HFF-Myc (cell line): Measurements from ENCODE around the gene VSTM4.

Source experiments
- DNase-seq: peaks from one replicate; pipeline ENCODE4 v3.0.0-alpha.2; 2011; ENCODE audit warnings: low read depth; ENCODE audit errors: extremely low read depth
- H3K4me3 ChIP-seq: replicated peaks from 2 replicates; pipeline ENCODE4 v1.5.1; 2011; ENCODE audit warnings: low read depth, mild to moderate bottlenecking, control low read depth, low read length
- TF ChIP-seq, protein P1 (sequence below): IDR thresholded peaks from 2 replicates; pipeline ENCODE4 v1.5.1; 2012; ENCODE audit warnings: mild to moderate bottlenecking, low read depth, low read length, control low read depth; ENCODE audit errors: missing control alignments

VSTM4 gene

DNA sequence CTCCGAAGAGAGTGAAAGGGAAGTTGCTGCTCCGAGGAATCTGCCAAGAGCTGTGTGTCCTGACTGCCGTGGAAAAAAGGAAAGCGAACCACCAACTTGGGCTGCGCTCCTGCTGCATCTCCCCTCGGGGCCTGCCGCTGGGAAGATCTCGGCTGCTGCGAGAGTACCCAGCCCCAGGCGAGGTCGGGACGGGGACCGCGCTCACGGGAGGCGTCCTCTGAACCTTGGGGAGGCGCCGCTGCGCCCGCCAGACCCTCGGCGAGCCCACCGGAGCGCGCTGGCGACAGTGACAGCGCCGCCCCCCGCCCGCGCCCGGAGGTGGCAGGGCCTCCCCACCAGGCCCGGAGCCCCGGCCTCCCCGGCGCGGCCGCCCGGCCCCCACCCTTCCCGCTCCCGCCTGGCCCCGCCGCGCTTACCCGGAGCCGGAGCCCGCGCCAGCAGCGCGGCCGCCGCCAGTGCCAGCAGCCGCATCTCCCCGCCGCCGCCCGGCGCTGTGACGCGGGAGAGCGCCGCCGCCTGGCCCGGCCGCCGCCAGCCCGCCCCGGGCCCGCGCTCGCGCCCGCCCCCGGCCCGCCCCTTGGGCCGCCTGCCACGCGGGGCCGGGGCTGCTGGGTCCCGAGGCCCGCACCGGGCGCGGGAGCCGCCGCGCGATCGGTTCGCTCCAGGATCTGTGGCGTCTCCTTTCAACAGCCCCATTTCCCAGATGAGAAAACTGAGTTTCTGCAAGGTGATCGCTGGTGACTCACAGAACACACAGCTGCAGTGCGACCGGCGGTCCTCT is at the start of gene VSTM4:
TSS of gene VSTM4 (minus strand) at position 508 of the 781 bp plus-strand sequence. CDS start at position 471, 37 bp downstream.
- TF ChIP-seq, protein P1, sequence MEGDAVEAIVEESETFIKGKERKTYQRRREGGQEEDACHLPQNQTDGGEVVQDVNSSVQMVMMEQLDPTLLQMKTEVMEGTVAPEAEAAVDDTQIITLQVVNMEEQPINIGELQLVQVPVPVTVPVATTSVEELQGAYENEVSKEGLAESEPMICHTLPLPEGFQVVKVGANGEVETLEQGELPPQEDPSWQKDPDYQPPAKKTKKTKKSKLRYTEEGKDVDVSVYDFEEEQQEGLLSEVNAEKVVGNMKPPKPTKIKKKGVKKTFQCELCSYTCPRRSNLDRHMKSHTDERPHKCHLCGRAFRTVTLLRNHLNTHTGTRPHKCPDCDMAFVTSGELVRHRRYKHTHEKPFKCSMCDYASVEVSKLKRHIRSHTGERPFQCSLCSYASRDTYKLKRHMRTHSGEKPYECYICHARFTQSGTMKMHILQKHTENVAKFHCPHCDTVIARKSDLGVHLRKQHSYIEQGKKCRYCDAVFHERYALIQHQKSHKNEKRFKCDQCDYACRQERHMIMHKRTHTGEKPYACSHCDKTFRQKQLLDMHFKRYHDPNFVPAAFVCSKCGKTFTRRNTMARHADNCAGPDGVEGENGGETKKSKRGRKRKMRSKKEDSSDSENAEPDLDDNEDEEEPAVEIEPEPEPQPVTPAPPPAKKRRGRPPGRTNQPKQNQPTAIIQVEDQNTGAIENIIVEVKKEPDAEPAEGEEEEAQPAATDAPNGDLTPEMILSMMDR = no peak
- no peak for DNase-seq
- H3K4me3 ChIP-seq = peak within 1 kb of the TSS; percentile 46

GRCh38 chr10:49164559-49165188 is 49.4 kb upstream of the VSTM4 start:
- DNase-seq = no peak
- H3K4me3 ChIP-seq = no peak overlapping the region
- TF ChIP-seq, protein P1 = peak; percentile 65

GRCh38 chr10:49163741-49164140 is 48.4 kb upstream of the VSTM4 start:
- DNase-seq = no peak
- H3K4me3 ChIP-seq = no peak overlapping the region
- TF ChIP-seq, protein P1 = no peak

DNA sequence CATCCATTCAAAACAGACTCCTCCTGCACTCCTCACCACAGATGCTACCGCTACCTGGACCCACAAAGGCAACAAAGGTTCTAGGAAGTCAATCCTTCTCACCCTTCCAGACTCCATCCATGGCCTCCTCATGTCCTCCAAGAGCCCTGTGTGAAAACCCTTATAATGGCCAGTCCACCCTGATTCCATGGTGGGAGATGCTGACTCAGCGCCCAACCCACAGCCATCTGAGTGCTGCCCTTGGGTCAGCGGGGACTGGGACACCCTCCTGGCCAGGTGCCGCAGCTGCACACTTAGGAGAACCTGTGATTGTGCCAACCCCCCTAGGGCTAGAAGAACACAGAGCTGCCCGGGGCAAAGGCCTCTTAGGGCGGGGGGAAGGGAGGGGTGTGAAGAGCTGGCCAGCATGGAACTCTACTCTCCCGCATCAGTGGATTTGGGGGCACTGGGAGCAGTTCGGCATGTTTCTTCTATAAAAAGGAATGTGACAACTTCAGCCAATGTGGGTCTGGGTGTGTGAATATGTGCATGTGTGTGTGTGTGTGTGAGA is 47.5 kb upstream of the VSTM4 start:
- no peak overlapping the region for H3K4me3 ChIP-seq
- DNase-seq = no peak
- TF ChIP-seq, protein P1 = no peak

DNA sequence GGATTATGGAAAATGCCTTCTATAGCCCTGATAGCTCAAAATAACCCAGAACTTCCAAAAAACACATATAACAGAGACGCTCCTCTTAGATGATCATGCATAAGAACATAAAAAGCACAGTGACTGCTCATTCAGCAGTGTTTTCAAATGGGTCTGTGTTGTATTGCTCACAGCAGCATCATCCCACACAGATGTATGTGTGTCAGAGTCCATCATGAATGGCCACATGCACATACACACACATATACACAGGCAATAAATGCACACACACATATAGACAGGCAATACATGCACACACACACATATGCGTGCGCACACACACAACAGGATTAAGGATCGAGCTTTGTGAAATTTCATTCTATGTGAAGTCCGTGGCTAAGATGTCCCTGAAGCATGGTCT is 46.7 kb upstream of the VSTM4 start:
- TF ChIP-seq, protein P1 = no peak
- no peak for DNase-seq
- H3K4me3 ChIP-seq = no peak overlapping the region

DNA sequence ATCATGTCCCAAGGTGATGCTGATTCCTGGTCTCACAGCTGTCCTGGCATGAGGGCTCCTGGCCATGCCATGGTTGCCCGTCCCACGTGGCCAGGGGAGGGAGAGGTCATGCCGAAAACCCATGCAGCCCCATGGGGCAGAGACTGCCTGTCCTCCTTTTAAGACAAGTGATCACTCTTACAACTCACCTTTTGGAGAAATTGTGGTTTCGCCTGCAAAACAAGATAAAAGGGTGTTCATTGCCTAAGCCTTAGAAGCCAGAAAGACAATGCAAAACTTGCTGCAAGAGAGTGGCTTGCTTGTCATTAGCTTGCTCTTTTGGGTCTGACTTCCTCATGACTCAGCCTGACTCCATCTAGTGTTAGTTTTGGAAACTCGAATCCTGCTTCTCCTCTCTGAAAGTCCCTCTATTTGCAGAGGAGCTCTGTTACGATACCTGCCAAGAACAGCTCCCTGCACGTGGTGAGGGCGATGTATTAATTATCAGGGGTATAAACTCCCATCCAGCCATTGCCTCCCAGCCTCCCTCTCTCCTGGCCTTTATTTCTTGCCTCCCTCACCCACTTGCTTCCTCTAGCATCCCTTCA is 46.2 kb upstream of the VSTM4 start:
- DNase-seq = no peak
- TF ChIP-seq, protein P1 = peak; percentile 46
- no peak overlapping the region for H3K4me3 ChIP-seq
